ENCODE data around the gene CYP2B6.

DNA sequence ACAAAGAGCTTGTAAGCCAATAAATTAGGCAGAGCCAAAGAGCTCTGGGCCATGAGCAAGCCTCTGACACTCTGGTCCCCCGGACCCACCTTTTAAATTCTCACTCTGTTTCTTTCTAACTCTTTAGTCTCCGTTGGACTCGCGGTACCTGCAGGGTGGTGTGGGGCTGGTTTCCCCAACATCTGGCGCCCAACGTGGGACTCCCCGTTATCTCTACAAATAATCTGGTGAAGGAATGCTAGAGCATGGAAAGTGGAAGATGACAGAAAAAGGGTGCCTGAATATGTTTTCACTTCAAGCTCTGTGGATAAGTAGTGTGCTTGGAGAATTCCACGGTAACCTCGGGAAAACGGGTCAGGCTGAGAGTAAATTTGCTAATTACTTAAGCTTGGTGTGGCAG lies 36.5 kb upstream of the CYP2B6 start:
- TF ChIP-seq, protein P1, sequence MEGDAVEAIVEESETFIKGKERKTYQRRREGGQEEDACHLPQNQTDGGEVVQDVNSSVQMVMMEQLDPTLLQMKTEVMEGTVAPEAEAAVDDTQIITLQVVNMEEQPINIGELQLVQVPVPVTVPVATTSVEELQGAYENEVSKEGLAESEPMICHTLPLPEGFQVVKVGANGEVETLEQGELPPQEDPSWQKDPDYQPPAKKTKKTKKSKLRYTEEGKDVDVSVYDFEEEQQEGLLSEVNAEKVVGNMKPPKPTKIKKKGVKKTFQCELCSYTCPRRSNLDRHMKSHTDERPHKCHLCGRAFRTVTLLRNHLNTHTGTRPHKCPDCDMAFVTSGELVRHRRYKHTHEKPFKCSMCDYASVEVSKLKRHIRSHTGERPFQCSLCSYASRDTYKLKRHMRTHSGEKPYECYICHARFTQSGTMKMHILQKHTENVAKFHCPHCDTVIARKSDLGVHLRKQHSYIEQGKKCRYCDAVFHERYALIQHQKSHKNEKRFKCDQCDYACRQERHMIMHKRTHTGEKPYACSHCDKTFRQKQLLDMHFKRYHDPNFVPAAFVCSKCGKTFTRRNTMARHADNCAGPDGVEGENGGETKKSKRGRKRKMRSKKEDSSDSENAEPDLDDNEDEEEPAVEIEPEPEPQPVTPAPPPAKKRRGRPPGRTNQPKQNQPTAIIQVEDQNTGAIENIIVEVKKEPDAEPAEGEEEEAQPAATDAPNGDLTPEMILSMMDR (IDR thresholded peaks at IDR 0.05): no peak
- TF ChIP-seq ZFX (IDR thresholded peaks at IDR 0.05; ENCODE audit: borderline replicate concordance): no peak

Measured in 22Rv1 (cell line).